NCI-H128 (cell line): ENCODE measurements around the gene CEP170B.

Experiments used
- DNase-seq: peaks from one replicate; lab custom pipeline; 2025; ENCODE audit not compliant: unreplicated experiment; lab: John Stamatoyannopoulos, UW

The CEP170B gene

DNA sequence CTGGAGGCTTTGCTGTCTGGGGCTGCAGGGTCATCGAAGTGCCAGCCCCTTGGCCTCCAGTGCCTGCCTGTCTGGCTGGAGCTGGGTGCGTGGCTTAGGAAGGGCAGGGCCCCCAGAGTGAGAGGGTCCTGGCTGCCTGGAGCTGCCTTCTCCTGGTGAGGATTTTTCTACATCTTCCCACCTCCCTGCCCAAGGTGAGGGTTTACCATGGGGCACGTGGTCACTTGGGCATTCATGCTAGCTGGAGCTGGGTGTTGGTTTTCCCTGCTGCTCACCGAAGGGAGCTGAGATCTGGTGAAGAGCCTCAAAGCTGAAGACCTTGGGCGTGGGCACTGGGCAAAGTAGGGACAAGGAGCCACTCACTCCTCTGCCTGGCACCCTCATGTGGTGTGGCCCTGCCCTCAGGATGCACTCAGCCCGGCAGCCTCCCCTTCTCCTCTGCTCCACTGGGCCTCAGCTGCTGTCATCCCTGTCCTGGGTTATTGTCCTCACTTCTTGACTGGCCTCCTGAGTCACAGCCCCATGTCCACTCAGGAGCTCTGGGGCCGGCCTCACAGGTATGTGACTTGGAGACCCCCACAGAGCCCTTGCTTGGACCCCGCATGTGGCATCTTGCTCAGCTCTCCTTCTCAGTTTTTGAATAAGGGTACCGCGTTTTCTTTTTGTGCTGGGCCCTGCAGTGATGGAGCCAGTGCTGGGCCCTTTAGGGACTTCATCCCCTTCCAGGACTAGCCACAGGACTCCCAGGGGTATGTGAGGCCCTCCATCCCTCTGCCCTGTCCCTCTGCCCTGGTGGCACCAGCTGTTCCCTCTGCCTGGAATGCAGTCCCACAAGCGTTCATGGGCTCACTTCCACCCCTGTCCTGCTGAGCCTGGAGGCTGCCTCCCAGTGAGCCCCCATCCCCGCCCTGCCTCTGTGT is 1.6 kb downstream of the CEP170B start:
- no peak for DNase-seq

DNA sequence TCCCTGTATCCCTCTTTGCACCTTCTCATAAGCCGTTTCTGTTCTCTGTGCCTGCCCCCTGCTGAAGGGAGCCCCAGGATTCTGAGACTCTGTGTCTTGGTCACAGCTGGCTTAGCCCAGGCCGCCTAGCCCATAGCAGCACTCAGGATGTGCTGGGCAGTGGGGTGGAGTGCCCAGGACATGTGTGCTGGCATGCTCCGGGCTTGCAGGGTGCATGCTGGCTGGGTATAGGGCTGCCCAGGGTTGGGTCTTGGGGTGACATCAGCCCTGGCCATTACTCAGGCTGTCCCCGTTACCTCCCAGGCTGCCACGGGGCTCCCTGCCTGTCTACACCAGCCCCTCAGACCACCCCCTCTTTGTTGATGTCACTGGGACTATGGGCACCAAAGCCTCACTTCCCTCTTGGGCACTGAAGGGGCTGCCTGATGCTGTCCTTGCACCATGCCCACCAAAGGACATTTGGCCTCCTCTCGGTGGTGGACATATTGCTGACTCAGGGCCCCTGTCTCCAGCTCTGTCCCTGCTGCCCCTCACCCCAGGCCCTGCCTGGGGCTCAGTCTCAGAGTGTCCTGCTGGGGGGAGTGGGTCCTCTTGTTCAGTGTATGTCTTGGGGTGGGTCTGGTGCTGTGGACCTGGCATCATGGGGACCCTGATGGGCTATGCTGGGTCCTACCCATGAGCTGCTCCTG is 2.4 kb downstream of the CEP170B start:
- DNase-seq = no peak

DNA sequence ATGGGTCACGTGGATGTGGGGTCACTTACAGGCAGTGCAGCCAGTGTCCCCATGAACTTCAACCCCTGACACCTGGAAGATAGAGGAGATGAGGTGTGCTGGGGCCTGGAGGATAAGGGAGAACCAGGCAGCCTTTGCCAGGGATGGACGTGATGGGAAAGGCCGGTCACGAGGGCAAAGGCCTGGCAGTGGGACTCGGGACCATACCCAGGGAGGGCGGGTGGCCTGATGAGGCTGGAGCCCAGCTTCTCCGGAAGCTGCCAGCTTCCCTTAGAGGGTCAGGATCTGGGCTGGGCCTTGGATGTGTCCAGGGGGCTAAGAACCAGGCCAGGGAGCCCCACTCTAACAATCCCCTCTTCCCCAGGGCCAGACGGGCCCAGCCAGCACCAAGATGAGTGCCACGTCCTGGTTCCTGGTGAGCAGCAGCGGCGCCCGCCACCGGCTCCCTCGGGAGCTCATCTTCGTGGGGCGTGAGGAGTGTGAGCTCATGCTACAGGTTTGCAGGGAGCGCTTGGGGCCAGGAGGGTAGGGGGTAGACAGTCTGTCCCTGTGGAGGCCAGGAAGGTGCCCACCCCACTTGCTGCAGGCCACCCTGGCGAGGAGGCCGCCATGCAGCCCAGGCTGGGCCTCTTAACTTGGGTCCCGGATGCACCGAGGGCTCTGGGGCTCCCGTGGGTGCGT is 3.1 kb downstream of the CEP170B start:
- DNase-seq = no peak

DNA sequence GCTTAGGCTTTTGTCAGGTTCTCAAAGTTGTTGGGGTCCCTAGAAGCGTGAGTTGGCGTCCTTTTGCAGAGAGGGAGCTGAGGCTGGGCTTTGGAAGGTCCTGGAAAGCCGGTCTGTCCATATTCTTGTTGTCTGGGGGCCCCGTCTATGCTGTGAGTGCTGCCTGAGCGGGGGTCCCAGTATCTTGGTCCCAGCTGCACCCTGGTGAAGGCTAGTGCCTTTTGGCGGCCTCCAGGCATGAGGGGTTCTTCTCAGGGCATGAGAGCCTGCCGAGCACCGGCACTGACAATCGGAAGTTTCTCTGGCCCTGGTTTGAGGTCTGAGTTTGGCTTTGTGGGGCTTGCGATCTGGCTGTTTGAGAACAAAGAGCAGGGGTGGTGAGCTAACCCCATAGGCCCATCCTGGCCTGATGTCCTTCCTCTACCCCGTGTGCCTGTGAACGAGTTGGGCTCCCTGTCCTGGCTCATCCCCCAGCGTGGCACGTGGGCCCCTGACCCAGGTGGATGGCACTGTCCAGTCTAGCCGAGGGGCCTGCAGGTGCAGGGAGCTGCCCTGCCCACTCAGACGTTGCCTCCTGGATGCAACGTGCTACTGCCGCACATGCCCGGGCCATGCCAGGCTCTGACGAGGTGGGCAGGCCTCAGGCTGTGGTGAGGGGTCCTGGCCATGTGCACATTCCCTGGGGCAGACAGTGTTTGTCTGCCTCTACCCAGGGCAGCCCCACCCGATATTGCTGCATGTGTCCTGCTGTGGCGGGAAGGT is 3.9 kb downstream of the CEP170B start:
- DNase-seq = no peak

DNA sequence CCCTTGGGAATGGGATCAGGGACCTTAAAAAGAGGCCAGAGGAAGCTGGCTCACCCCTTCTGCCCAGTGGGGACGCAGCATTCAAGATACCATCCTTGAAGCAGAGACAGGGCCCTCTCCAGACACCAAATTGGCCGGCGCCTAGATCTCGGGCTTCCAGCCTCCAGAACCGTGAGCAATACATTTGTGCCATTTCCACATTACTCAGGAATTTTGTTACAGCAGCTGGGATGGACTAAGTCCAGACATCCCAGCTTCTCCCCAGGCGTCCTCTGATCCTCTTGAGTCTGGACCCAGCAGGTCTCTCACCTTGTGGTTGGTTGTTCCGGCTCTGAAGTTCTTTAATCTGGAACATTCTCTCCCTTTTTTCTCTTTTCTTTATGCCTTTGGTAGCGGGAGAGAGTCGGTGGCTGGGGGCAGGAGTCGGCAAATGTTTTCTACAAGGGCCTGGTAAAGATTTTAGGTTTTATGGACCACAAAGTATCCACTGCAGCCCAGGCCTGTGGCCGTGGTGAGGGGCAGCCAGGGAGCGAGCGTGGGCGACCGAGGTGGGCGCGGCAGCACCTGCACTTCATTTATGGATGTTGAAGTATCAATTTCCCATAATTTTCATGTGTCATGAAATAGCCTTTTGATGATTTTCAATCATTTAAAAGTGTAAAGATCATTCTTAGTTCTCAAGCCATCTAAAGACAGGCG is 4.8 kb downstream of the CEP170B start:
- DNase-seq = no peak

DNA sequence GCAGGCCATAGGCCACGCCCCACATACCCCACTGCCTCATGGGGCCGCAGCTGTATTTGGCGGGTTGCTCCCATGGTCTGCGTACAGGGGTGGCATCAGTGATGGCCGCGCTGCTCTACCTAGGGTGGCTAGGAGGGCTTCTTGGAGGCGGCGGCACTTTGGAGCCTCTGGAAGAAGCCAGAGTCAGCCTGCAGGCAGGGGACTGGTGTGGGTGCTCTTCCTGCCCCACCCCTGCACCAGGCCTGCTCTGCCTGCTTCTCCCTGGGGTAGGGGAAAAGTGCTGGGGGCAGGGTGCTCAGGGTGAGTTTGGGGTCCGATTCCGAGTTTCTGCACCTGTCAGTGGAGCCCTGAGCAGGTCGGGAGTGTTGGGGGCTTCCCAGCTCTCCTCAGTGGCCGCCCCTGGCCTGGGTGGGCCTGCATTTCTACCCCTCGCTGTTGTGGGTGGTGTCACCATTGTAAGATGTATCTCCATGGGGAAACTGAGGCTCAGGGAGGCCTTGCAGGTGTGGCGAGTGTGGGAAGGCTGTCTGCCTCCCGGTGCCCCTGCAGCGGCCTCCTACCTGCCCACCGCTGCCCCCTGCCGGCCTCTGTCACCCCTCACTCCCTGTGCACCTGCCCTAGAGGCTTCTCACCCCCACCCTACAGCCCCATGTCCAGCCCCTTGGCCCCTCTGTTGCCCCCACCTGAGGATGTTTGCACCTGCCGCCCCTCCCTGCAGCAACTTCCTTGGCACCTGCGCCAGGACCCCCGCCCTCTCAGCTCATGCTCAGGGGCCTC is 5.5 kb downstream of the CEP170B start:
- no peak for DNase-seq

DNA sequence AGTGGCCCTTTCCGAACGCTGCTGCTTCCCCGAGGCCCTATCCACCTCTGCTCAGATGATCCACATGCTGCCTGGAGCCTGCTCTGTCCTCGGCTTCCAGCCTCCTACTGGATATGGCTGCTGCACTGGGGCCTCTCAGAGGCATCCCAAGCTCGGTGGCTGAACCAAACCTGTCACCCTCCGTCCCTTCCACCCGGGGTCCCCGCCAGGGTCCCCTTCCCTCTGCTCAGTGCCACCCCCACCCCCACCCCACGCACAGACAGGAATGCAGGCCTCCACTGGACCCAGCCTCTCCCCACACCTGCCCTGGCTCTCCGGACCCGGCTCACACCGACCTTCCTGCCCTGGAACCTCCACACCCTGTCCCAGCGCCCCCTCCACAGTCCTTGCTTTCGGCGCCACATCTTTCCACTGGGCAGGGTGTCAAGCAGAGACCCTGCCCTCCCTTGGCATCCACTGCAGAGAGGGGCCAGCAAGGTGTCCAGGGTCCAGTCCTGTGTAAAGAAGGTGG is 6.1 kb downstream of the CEP170B start:
- no peak for DNase-seq

DNA sequence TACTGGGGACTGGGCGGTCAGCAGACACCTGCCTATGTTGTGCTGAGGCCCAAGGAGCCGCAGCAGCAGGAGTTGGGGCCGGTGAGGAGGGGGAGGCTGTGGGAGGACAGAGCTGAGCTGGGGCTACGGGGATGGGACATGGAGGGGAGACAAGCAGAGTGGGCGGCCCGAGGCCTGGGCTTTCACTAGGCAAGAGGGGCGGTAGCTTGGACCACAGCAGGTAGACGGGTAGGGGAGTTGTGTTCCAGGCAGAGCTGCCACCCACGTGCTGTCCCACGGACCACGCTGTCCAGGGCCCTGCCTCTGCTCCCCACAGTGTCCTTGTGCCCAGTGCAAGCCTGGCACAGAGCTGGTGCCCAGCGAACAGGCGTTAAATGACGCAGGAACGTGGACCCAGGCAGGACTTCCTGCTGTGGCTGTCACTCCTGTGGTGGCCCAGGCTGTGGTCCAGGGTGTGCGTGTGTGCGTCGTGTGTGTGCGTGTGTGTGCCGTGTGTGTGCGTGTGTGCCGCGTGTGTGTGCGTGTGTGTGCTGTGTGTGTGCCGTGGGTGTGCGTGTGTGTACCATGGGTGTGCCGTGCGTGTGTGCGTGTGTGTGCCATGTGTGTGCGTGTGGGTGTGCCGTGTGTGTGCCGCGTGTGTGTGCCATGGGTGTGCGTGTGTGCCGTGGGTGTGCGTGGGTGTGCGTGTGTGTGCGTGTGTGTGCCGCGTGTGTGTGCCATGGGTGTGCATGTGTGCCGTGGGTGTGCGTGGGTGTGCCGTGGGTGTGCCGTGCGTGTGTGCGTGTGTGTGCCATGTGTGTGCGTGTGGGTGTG is 6.8 kb downstream of the CEP170B start:
- no peak for DNase-seq

DNA sequence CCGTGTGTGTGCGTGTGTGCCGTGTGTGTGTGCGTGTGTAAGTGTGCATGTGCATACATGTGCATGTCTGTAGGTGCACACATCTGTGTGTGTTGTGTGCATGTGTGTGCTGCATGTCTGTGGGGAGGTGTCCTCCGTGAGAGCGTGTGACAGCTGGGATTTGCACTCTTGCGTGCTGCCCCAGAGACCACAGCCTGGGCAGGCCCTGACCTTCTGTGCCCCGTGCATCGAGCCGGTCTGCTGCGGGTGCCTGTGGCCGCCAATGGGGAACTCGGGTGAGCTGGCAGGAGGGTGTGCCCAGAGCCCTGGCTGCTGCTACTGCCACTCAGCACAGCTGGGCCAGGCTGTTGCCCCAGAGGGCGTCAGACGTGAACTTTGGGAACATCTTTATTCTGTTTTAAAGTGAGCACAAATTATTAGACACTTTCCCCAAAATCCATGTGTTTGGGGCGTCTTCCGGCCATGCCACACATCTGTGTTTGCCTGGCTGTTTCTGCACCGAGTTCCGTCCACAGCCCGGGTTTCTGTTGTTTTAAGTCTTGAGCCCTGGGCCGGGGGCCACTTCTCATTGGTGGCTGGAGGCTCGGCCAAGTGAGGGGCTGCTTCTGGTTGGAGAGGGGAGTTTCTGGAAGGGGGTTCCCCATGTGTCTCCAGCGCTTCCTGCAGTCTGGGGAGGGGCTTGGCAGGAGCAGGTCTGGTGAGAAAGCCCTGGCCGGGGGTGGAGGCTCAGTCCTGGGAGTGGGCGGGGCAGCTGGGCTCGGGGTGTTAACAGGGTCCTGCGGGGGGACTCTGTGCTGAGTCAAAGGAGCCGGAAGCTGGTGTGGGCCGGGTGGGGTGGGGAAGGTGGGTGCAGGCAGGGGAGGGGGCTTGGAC is 7.6 kb downstream of the CEP170B start:
- no peak for DNase-seq

DNA sequence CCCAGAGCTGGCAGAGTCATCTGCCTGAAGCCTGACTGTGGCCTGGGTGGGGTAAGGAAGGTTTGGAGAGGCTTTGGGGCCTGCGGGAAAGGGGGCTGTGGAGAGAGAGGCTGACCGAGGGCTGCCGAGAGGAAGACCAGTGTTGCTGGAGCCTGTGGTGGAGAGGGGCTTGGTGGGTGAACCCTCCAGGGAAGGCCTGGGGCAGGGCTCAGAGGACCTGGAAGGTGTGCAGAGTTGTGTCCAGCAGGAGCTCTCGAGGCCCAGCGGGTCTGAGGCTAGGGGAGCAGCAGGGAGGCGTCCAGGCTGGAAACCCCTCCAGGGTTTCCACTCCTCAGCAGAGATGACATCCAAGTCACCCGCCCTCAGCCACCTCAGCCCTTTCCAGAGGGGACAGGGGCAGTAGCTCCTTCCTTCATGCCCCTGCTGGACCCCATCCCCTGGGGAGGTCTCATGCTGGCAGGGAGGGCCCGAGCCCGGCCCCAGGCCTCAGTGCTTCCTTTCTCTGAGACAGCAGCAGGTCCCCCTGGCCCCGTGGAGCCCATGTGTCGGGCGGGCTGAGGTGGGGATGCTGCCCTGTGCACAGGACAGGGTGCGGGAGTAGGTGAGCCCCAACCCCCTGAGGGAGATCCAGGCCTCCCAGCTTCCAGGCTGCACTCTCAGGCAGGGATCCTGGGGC is 8.4 kb downstream of the CEP170B start:
- DNase-seq = no peak

DNA sequence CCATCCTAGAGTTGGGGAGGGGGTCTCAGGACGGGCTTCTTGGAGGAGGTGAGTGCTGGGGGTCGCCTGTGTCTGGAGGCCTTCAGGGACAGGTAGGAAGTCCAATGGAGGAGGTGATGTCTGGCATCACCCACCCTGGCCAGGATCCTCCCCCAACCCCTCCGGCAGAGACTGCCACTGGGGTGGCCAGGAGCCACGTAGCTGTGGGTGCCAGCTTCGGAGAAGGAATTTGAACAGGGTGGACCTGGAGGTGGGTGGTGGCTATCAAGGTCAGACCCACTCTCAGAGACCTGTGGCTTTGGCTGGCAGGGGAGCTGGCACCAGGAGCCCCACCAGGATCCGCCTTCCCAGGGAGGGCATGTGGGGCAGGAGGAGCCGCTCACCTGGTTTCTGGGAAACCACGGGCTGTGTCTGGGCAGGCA is 9.1 kb downstream of the CEP170B start:
- DNase-seq = no peak

DNA sequence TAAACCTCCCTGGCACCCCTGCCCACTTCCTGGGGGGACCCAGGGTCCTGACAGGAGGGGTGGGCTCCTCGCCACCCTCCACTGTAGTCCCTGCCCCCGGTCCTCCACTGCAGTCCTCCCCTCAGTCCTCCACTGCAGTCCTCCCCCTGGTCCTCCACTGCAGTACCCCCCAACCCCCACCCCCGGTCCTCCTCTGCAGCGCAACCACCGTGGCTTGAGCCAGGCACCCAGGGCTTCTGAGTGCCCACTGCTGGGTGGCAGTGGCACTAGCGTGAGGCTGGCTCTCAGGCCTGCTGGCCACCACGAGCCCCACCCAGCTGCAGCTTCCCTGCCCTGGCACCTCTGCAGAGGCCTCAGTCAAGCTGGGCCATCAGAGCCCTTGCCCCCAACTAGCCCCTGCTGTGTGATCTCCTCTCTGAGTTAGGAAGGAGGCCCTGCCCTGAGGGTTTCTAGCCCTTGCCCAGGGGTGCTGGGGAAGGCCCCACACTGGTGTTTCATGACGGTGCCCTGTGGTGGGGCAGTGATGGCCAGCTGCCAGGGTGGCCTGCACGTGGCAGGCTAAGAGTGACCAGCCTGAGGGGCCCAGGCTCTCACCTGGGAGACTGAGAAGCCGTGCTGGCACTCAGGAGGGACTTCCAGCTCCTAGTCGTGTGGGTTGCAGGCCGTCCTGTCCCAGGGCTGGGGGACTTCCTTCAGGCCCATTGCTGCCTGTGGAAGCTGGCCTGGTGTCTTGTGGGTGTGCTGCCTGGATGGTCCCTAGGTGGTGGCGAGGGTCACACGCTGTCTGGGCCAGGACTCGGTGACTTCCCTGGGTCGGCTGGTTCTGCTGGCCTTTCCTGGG is 9.7 kb downstream of the CEP170B start:
- DNase-seq = no peak

DNA sequence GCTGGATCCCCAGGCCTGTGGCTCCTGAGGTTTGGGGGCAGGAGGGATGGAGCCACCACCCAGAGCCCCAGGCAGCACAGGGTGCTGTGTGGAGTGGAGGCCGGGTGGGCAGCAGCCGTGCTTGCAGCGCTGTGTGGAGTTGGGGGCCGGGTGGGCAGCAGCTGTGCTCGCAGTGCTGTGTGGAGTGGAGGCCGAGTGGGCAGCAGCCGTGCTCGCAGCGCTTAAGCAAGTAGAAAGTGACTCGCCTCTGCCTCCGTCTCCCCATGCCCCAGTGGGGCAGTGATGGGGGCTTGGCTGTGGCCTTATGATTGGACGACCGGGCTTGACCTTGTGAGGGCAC is 10.3 kb downstream of the CEP170B start:
- no peak for DNase-seq

DNA sequence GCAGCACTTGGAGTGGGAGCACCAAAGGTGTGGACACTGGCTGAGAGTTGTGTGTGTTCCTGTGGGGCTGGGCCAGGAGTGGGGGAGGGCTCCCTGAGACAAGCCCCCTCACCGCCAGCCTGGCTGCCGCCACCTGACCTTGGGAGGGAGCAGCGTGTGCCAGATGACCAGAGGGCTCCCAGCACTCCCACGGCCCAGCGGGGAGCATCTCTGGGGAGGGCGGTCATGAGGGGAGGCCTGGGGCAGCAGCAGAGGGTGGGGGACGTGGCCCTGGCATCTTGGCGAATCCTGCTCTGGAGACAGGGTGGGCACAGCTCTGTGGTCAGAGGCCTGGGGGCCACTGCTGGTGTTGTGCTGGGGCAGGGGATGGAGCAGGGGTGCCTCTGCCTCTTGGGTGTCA is 10.7 kb downstream of the CEP170B start:
- DNase-seq = no peak

DNA sequence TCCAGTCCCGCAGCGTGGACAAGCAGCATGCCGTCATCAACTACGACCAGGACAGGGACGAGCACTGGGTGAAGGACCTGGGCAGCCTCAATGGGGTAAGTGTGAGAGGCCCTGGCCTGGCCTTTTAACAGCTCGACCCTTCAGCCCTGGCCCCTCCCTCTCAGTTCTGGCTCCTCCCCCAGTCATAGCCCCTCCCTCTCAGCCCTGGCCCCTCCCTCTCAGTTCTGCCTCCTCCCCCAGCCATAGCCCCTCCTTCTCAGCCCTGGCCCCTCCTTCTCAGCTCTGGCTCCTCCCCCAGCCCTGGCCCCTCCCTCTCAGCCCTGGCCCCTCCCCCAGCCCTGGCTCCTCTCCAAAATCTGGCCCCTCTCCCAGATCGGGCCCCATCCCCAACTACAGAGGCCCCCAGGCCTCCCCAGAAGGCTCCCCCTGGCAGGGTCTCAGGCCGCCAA is 11.2 kb downstream of the CEP170B start:
- no peak for DNase-seq

DNA sequence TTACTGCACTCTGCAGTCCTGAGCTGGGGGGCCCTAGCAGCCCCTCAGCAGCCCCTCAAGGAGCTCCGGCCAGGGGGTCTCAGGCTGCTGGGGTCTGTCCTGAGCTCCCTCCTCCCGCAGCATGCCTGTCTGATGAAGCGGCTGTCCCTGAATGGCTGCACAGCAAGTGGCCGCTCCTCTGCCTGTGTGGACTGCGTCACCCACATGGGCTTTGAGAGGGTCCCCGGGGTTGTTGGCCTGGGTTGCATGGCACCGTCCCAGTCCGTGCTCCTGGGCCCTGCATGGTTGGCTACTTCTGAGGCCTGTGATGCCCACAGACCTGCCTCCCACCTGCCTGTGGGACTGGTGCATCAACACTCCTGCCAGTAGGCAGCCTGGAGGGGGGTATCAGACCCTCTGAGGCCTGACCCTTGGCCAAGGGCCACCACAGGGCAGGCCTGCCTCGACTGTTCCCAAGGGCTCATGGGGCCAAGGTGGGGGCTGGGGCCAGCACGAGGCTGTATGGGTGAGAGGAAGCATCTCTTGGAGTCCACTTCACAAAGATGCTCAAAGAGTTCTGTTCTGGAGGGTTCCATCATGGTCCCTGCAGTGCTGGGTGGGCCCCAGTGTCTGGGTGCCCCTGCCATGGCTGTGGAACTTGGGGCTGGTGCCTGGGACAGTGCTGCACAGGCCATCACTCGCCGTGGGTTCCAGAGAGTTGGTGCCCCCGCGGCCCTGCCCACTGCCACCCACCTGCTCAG is 12.2 kb downstream of the CEP170B start:
- no peak for DNase-seq
